Adipose tissue (tissue), 3 donors: Measurements from ENCODE around the gene RGS14. TPM values are rescaled to one million over a fixed set of nuclear protein-coding genes. Genes with fewer than 3 reads are reported as not detected.
"Not testable (repeated sequence)": the region's sequence is repeated elsewhere in the genome, so short reads cannot be mapped to it uniquely, and the experiment has no call there.

Experiments used
- H3K27ac ChIP-seq: one replicate; pipeline ENCODE4 v1.5.1; 2013; ENCODE audit warnings: low read depth, low read length
- whole genome bisulfite sequencing, 3 donors: extraction: QIAGEN DNeasy Blood & Tissue Kit; methylation state at CpG; one replicate each; pipeline ENCODE4 v1.1.7; 2013; 5-methylcytosine and 5-hydroxymethylcytosine counted together
- polyA plus RNA-seq, 3 donors: library from polyadenylated mRNA; stranded (reverse); fragments of 200-250 nt; gene quantifications; one replicate each; pipeline ENCODE4 v1.2.3, GENCODE V29; 2013
- donor health status: healthy with polysubstance abuse.
- donor health status: Bipolar disorder and iron deficiency.
- donor health status: healthy.

RGS14 gene
- polyA plus RNA-seq, 3 donors = 10.1 to 17.9 (median 15.9) TPM

GRCh38 chr5:177358370-177358819 lies 671 bp downstream of the RGS14 start:
- no peak overlapping the region for H3K27ac ChIP-seq

DNA sequence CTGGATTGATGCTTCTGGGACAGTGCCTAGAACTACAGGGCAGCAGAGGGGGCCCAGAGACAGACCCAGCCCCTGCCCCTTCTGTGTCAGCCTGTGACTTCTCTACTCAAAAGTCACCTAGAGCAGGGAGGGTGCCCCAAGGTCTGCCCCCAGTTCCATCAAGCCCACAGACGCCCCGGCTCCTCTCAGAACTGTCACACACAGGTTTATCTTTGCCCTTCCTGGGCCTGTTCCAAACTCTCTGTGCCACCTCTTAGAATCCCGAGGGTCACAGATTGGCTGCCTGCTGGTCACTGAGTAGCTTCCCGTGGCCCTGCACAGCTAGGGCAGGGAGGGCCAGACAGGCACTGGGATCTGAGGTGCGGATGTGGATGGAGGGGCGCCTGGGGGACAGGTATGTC lies 1.7 kb downstream of the RGS14 start:
- 75 to 87% (median 85%) methylated on average over 6 of the region's 6 CpGs for WGBS, 3 donors
- H3K27ac ChIP-seq = no peak overlapping the region

More at GRCh38 chr5:177358370-177358819, 671 bp downstream of the RGS14 start:
- 25 to 28% (median 27%) methylated on average over 5 of the region's 5 CpGs for WGBS, 3 donors

- 83 to 89% (median 83%) methylated on average over 3 of the region's 3 CpGs for WGBS, 3 donors
- no peak overlapping the region for H3K27ac ChIP-seq
These were observed 2.1 kb downstream of the RGS14 start for GRCh38 chr5:177359860-177360259.

GRCh38 chr5:177360740-177361139 lies 3.0 kb downstream of the RGS14 start:
- not testable (repeated sequence) for H3K27ac ChIP-seq
- WGBS, 3 donors = 84 to 91% (median 90%) methylated on average over 7 of the region's 7 CpGs

GRCh38 chr5:177361418-177362291 lies 3.9 kb downstream of the RGS14 start:
- H3K27ac ChIP-seq = no peak overlapping the region

GRCh38 chr5:177362292-177362609 lies 4.5 kb downstream of the RGS14 start:
- no peak overlapping the region for H3K27ac ChIP-seq
- WGBS, 3 donors = 59 to 88% (median 60%) methylated on average over 8 of the region's 8 CpGs

More at GRCh38 chr5:177361418-177362291, 3.9 kb downstream of the RGS14 start:
- WGBS, 3 donors = 55 to 88% (median 56%) methylated on average over 6 of the region's 6 CpGs

DNA sequence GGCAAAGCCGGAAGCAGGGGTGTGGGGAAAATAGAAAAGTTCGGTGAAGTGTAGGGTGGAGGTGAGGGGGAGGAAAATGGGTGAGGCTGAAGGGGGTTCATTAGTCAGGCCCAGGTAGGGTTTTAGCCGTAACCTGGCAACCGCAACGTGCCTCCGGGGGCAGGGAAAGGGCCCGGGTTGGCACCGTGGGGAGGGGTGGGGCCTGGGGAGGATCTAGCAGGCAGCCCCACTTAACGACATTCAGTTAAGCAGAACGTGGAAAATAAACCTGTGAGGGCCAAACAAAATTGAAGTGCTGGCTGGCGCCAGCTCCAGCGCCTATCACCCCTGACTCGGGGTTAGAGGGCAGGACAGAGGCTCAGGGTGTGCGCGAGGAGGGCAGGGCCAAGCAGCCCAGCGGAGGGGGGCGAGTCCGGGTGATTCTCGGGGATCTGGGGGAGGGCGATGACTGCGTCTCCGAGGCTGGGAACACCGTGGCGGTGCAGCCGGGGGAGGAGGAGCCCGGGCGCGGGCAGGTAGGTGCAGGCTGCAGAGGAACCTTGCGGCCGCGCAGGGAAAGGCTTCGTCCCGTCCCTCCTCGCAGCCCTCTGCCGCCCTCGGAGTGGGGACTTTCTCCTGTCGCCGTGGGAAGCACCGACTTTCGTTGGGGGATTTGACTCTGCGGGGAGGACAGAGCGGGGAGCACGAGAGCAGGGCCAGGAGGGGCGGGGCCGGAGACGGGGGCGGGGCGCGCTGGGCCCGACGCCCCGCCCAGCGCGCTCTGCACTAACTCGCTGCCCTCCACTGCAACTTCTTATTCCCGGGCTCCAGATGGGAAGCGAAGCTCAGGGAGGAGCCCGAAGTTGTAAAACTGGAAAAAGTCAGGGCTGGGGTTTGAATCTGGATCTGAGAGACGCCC lies 5.1 kb downstream of the RGS14 start:
- no peak overlapping the region for H3K27ac ChIP-seq
- WGBS, 3 donors = 6 to 10% (median 9%) methylated on average over 54 to 59 of the region's 59 CpGs

DNA sequence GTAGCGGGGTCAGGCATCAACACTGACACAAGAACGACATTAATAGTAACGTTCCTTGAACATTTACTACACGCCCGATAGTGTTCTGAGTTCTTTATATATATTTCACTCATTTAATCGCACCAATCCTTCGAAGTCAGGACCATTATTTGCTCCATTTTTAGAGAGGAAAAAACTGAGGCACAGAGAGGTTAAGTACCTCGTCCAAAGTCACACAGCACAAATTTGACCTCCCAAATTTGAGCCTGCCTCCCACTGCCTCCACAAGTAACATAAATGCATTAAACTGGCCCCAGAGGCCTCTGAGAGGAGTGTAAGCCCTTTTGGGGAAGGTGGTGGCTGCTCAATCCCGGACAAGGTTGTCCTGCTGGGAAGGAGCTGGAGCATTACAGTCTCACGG lies 5.8 kb downstream of the RGS14 start:
- 34 to 50% (median 42%) methylated on average over 10 of the region's 10 CpGs for WGBS, 3 donors
- no peak overlapping the region for H3K27ac ChIP-seq

DNA sequence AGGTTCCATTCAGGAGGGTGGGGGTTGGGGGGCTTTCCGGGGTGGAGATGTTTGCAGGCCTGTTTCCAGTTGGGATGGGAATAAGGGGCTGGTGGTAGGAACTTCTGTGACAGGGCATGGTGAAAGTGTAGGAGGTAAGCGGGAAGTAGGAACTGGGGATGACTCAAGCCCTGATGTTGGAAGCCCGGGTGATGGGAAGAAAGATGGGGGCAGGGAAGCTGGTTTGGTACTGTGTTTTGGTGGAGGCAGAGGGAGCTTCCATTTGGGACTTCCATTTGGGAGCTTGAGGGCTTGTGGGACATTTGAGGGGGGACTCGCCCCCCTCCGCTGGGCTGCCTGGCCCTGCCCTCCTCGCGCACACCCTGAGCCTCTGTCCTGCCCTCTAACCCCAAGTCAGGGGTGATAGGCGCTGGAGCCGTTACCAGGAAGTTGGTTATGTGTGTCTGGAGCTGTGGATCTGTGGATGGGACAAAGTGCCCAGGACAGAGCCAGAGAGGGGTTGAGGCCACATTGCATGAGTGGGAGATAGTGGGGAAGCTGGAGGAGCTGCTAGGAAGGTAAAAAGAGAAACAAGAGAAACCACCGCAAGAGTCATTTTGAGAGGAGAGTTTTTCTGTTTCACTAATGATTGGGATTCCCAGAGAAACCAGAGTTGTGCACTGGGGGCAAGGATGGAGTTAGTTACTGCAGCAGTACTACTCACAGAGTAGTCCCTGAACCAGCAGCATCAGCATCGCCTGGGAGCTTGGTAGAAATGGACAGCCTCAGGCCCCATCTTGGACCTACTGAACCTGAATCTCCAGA lies 6.6 kb downstream of the RGS14 start:
- WGBS, 3 donors = 81 to 88% (median 82%) methylated on average over 11 of the region's 11 CpGs

DNA sequence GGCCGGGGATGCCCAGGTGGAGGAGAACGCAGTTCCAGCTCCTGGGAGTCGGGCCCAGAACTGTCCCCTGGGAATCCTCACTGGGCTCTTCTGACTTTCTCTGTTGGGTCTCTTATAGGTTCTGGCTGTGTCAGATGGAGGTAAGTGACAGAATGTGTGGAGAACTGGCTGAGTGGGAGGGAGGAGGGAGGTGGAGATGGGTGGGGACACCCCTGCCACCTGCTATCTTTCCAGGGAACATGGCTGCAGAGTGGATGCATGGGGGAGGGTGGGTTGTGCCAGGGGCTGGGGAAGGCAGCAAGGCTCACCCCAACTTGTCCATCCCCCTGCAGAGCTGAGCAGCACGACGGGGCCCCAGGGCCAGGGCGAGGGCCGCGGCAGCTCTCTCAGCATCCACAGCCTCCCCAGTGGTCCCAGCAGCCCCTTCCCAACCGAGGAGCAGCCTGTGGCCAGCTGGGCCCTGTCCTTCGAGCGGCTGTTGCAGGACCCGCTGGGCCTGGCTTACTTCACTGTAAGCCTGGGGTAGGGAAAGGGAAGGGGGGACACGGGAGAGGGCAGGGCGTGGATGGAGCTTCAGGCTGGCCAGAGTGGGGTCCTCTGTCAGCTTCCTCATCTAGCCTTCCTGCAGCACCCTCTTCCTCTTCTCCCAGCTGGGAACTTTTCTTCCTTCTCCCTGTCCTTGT lies 8.3 kb downstream of the RGS14 start:
- no peak overlapping the region for H3K27ac ChIP-seq
- 71 to 79% (median 79%) methylated on average over 13 to 14 of the region's 14 CpGs for WGBS, 3 donors

More for the DNA sequence above, 6.6 kb downstream of the RGS14 start:
- no peak overlapping the region for H3K27ac ChIP-seq

- 6 to 42% (median 34%) methylated on average over 34 to 36 of the region's 36 CpGs for WGBS, 3 donors
- no peak overlapping the region for H3K27ac ChIP-seq
These were observed 9.0 kb downstream of the RGS14 start for GRCh38 chr5:177366528-177367322.

- no peak overlapping the region for H3K27ac ChIP-seq
- WGBS, 3 donors = 25 to 55% (median 33%) methylated on average over 43 to 46 of the region's 46 CpGs
These were observed 9.7 kb downstream of the RGS14 start for GRCh38 chr5:177367323-177367848.

GRCh38 chr5:177367981-177368868 lies 10.5 kb downstream of the RGS14 start:
- no peak overlapping the region for H3K27ac ChIP-seq
- WGBS, 3 donors = 75 to 90% (median 85%) methylated on average over 29 of the region's 29 CpGs

GRCh38 chr5:177368869-177369644 lies 11.3 kb downstream of the RGS14 start:
- WGBS, 3 donors = 44 to 80% (median 74%) methylated on average over 5 of the region's 5 CpGs
- H3K27ac ChIP-seq = no peak overlapping the region
